ENCODE measurements around the gene SEMA4A. TPM values are rescaled to one million over a fixed set of nuclear protein-coding genes. Genes with fewer than 3 reads are reported as not detected.

SEMA4A gene
- total and polyA plus RNA-seq, 4 donors, result 22.7 to 54.9 (median 36.9) TPM

- Histone ChIP-seq H3K4me1 (ENCODE audit: control insufficient read depth in 5 of 5, insufficient read depth in 5 of 5, low read length in 5 of 5) (peaks cover under 1 to 7% (median 3%) of the 10 kb centered on the region in 5 donors), H3K36me3 (ENCODE audit: control insufficient read depth in 4 of 4, insufficient read depth in 4 of 4, low read length in 4 of 4) (peaks cover 17 to 71% (median 50%) of the 10 kb centered on the region in 4 donors), H3K9ac (ENCODE audit: insufficient read depth in 1 of 2, low read length in 2 of 2) (no peak overlapping the region), H3K9me3 (ENCODE audit: control insufficient read depth in 4 of 4, insufficient read depth in 3 of 4, low read length in 3 of 4) (no peaks in the 10 kb centered on the region), H3K27ac (ENCODE audit: low read depth in 1 of 2, low read length in 1 of 2) (no peak overlapping the region), H3K27me3 (ENCODE audit: control insufficient read depth in 3 of 3, insufficient read depth in 3 of 3, low read length in 2 of 3) (no peaks in the 10 kb centered on the region), H3K4me3 (no peak overlapping the region)
- TF ChIP-seq CTCF (IDR thresholded peaks at IDR 0.05; ENCODE audit: control extremely low read depth, extremely low read depth), result no peak
- ATAC-seq (ENCODE audit: insufficient read depth, low FRiP score) (no peak), DNase-seq (no peak)
- 89 to 94% methylated on average over 18 of the region's 18 CpGs for WGBS, 2 donors
Measured at GRCh38 chr1:156134716-156135435, 18.5 kb upstream of the SEMA4A start.

- no peak for DNase-seq
- 94 to 95% methylated on average over 34 of the region's 34 CpGs for WGBS, 2 donors
- TF ChIP-seq CTCF (IDR thresholded peaks at IDR 0.05; ENCODE audit: control extremely low read depth, extremely low read depth), result no peak
Measured at GRCh38 chr1:156135930-156136871, 17.2 kb upstream of the SEMA4A start.

GRCh38 chr1:156136970-156137483 lies 16.4 kb upstream of the SEMA4A start:
- peaks cover 17 to 69% (median 42%) of the 10 kb centered on the region in 4 donors for H3K36me3 ChIP-seq (ENCODE audit: control insufficient read depth in 4 of 4, insufficient read depth in 4 of 4, low read length in 4 of 4)
- H3K4me1 ChIP-seq (ENCODE audit: control insufficient read depth in 5 of 5, insufficient read depth in 5 of 5, low read length in 5 of 5), result peaks cover 0 to 3% (median 0%) of the 10 kb centered on the region in 5 donors
- no peaks in the 10 kb centered on the region for H3K27me3 ChIP-seq (ENCODE audit: control insufficient read depth in 3 of 3, insufficient read depth in 3 of 3, low read length in 2 of 3)
- no peak overlapping the region for H3K27ac ChIP-seq (ENCODE audit: low read depth in 1 of 2, low read length in 1 of 2)
- H3K4me3 ChIP-seq, result no peak overlapping the region
- TF ChIP-seq CTCF (IDR thresholded peaks at IDR 0.05; ENCODE audit: control extremely low read depth, extremely low read depth), result no peak
- H3K9ac ChIP-seq (ENCODE audit: insufficient read depth in 1 of 2, low read length in 2 of 2), result no peak overlapping the region
- ATAC-seq (ENCODE audit: insufficient read depth, low FRiP score) (no peak), DNase-seq (no peak)
- 85 to 86% methylated on average over 12 of the region's 12 CpGs for WGBS, 2 donors
- H3K9me3 ChIP-seq (ENCODE audit: control insufficient read depth in 4 of 4, insufficient read depth in 3 of 4, low read length in 3 of 4), result no peaks in the 10 kb centered on the region

More at GRCh38 chr1:156135930-156136871, 17.2 kb upstream of the SEMA4A start:
- no peak overlapping the region for H3K4me3 ChIP-seq
- no peaks in the 10 kb centered on the region for H3K27me3 ChIP-seq (ENCODE audit: control insufficient read depth in 3 of 3, insufficient read depth in 3 of 3, low read length in 2 of 3)
- ATAC-seq (ENCODE audit: insufficient read depth, low FRiP score), result no peak
- no peak overlapping the region for H3K27ac ChIP-seq (ENCODE audit: low read depth in 1 of 2, low read length in 1 of 2)
- H3K4me1 ChIP-seq (ENCODE audit: control insufficient read depth in 5 of 5, insufficient read depth in 5 of 5, low read length in 5 of 5), result peaks cover 0 to 3% (median 0%) of the 10 kb centered on the region in 5 donors
- H3K9ac ChIP-seq (ENCODE audit: insufficient read depth in 1 of 2, low read length in 2 of 2), result no peak overlapping the region
- no peaks in the 10 kb centered on the region for H3K9me3 ChIP-seq (ENCODE audit: control insufficient read depth in 4 of 4, insufficient read depth in 3 of 4, low read length in 3 of 4)
- peaks cover 17 to 72% (median 48%) of the 10 kb centered on the region in 4 donors for H3K36me3 ChIP-seq (ENCODE audit: control insufficient read depth in 4 of 4, insufficient read depth in 4 of 4, low read length in 4 of 4)

Measured in lung (tissue), 12 donors.